IPS-11a (cell line): ENCODE data around the gene SLC4A9.
"Not testable (repeated sequence)": the region's sequence is repeated elsewhere in the genome, so short reads cannot be mapped to it uniquely, and the experiment has no call there.

Experiments used
- H3K4me3 ChIP-seq: one replicate; pipeline ENCODE4 v1.5.1; 2013; ENCODE audit warnings: low read depth, low read length, control low read depth

SLC4A9 gene

DNA sequence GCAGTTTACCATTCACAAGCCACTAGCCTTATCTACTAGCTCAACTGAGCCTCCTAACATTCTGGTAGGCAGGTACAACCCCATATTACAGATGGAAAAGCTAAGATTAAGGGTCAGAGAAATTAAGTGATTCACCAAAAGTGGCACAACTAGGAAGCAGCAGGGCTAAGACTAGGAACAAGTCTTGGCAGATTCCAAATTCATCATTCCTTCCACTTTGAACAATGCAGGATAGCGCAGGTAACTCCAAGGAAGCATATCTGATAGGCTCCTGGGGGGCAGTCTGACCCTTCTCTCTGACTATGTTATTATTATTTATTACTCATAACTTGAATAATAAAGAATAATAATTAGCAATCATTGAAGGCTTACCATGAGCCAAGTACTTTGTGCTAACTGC, 22.1 kb upstream of the SLC4A9 start:
- H3K4me3 ChIP-seq = no peak overlapping the region

DNA sequence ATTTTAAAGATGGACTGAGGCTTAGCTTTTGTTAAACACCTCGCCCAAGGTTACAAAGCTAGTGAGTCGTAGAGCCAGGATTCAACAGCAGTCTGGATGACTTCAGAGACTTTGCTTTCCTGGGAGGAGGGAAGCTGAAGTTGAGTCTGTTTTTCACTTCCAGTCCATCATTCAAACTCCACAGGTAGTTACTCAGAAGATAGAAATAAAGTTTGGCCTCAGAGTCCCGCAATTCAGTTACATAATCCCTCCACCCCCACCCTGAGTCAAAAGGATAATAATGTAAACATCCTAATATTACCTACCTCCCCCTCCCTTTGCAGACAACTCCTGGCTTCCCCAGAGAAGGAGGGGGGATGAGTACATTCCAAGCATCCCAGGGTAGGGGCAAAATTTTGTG, 21.7 kb upstream of the SLC4A9 start:
- no peak overlapping the region for H3K4me3 ChIP-seq

DNA sequence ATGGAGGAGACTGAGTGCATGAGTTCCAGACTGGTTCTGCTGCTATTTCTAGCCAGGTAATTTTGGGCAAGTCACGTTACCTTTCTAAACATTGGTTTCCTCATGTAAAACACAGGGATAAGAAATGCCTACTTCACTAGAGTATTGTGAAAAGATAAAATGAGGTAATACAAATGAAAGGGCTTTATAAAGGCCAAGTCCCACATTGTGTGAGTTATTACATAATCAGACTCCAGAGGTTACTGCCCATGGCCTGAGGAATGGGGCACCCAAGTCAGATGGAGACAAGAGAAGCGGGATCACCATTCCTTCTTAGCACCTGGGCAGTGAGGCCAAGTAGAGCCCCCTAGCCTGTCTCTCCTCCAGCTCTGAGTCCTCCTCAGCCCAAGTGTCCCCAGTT, 21.1 kb upstream of the SLC4A9 start:
- no peak overlapping the region for H3K4me3 ChIP-seq

DNA sequence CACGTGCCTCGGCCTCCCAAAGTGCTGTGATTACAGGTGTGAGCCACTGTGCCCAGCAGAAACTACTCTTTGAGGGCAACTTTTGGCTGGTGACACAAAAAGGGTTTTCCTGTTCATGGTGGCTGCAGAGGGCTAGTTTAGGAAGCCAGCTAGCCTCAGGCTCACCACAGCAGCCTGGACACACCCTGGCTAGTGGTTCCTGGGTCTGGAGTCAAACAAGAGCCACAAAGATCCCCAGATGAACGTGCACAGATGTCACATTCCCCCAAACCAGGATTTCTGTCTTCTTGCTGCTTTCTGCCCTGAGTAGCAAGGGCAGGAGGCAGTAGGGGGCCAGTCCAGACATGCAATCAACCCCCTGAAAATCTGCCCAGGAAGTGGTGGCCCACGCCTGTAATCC, 20.4 kb upstream of the SLC4A9 start:
- no peak overlapping the region for H3K4me3 ChIP-seq

DNA sequence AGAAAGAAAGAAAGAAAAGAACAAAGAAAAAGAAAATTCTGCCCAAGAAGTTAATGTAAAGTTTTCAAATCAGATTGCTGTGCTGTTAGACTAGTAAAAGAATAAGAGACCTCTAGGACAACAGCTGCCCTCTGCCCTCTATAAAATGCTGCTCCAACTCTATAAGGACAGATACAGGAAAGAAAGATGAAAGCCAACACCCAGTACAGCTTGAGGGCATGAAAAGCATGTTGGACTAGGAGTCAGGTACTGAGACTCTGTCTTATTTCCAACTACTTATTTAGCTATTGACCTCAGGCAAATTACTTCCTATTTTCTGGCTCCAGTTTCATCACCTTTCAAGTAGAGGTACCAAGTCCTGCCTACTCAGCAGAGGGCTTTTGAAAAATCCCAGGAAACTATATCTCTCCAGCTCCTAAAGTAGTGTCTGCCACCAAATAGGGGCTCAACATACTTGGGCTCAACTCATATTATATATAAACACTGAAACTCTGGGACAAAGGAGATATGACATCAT, 19.3 kb upstream of the SLC4A9 start:
- no peak overlapping the region for H3K4me3 ChIP-seq

DNA sequence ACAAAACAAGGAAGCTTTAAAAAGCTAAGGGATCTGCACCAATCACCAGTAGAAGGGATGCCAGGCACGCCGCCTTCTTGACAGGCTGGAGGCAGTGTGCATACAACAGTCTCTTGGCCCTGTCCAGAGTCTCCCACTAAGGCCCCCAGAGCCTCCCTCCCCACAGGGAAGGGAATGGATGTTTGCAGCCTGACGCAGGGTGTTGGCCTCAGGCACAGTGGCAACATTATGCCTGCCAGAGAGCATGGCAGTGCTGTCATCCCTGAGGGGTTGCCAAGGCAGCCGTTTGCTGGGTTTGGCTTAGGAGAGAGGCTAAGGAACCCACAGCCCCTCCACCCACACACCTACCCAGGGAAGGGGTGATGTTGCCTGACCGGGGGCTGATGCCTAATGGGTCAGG, 18.4 kb upstream of the SLC4A9 start:
- no peak overlapping the region for H3K4me3 ChIP-seq

DNA sequence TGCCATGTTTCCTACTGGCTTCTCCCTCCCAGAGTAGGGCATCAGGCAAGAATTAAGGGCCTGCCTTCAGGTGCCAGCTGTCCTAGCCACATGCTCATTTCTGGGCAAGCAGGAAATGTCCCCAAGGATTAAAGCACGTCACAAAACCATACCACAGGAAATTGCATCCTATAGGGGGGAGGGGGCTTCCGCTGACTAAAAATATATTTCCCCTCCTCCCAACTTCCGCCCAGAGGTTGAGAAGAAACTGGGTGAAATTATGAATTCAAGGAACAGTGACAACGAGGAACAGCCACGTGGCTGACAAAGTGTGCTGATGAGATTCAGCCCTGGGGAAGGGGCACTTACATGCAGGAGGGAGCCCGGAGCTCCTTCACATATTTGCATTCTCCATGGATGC, 17.7 kb upstream of the SLC4A9 start:
- no peak overlapping the region for H3K4me3 ChIP-seq

DNA sequence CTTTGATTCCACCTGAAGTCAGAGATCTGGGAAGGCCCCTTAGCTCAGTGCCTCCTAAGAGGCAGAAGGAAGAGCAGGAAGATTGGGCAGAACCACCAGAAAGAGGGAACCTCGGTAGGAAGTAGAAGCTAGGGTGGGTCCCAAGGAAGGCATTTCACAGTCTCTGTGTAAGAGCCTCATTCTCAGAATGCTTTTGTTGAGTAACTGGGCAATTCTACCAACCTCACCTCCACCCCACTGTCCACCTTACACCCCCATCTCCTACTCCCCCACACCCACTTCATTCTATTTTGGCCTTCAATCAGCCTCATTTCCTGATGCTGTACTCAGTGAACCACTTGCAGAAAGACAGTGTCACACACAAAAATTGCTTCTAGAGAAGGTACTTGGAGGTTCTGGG, 17.1 kb upstream of the SLC4A9 start:
- H3K4me3 ChIP-seq = no peak overlapping the region

DNA sequence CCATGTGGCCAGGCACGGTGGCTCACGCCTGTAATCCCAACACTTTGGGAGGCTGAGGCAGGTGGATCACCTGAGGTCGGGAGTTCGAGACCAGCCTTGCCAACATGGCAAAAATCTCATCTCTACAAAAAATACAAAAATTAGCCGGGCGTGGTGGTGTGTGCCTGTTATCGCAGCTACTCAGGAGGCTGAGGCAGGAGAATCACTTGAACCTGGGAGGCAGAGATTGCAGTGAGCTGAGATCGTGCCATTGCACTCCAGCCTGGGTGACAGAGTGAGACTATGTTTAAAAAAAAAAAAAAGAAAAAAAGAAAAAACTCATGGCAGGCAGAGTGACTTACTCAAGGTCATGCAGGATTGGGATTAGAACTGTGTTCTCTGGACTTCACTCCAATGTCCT, 16.1 kb upstream of the SLC4A9 start:
- not testable (repeated sequence) for H3K4me3 ChIP-seq

DNA sequence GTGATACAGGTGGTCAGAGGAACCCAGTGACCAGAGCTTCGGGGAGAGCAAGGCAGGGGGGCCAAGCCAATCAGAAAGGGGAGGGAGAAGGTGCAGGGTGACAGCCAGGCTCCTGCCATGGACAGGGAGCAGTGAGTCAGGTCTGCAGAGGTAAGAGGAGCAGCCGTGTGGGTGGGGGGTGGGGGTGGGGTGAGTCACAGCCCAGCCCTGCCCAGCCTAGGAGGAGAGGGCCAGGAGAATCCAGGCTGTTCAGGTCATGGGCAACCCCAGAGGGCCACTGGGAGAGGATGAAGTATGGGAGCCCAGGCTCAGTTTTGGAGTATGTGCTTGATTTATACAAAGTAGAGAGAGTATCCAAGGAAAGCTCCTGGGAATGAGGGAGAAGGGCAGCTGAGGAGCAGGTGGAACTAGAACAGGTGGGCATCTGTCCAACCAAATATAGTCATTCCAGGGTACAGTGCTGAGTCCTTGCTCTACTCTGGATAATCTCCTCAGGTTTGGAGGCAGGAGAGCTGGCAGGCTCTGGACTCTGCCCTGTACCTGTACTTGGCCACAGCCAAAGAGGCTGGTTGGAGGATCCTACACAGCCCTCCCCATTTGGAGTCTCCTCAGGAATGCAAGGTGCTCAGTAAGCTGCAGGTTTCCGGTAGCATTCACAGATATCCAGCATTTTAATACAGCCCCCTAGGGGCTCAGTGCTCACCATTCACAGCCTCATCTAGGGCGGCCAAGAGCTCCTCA, 15.1 kb upstream of the SLC4A9 start:
- no peak overlapping the region for H3K4me3 ChIP-seq

DNA sequence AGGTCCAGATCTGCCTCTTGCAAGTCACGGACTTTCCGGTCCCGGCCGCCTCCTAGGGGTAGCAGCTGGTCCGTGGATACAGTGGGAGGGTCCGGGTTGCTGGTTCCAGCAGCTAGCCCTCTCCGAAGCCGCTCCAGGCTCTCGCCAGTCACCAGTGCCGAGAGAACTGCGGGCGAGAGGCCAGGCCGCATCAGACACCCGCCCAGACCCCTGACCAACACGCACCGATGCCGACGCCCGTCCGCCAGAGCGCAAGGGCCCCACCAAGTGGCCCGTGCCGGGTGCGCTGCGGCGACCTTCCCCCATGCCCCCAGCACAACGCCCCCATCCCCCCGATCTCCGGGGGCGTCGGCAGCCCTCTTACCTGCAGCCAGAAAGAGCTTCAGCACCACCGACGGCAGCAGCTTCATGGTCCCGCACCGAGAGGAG, 14.1 kb upstream of the SLC4A9 start:
- peak overlapping the region; percentile 66 for H3K4me3 ChIP-seq

DNA sequence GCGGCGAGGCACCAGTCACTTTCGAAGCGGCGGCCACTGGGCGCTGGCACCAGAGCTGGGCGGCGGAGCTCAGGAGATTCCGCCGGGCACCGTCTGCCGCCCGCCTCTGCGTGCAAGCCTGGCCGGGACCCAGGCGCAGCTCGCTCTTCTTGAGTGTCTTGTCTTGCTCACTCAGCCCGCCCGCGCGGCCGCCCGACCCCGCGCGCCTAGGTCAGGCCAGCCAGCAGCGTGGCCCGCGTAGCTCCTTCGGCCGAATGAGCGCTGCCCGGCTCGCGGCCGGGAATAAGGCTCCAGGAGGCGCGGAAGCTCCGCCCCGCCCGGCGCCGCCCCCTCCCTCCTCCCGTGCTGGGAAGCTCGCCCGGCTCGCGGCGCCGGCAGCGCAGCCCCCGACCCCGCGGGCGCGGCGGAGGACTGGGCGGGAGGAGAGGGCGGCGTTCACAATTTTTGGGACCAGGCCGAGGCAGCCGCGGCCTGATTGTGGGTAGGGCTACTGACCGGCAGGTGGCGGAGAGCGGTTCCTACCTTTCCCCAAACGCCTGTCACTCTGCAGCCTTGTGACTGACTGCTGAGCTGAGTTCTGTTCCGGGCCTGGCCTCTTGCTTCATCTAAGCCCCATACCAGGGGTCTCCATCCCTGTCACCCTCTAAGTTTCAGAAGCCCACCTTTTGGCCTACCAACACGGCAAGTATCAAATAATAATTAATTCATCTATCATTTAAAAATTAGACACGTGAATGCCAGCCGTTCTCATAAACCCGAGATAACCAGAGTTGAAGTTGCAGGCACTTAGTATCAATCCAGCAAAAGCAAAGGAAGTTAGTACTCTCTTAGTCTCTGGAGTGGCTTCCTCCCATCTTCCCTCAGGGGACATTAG, 13.4 kb upstream of the SLC4A9 start, which contains the start of gene HBEGF:
HBEGF (minus strand) TSS at position 256 of the 874 bp plus-strand sequence. CDS start 275 bp downstream, outside the sequence.
- peak within 1 kb of the TSS; percentile 66 for H3K4me3 ChIP-seq

DNA sequence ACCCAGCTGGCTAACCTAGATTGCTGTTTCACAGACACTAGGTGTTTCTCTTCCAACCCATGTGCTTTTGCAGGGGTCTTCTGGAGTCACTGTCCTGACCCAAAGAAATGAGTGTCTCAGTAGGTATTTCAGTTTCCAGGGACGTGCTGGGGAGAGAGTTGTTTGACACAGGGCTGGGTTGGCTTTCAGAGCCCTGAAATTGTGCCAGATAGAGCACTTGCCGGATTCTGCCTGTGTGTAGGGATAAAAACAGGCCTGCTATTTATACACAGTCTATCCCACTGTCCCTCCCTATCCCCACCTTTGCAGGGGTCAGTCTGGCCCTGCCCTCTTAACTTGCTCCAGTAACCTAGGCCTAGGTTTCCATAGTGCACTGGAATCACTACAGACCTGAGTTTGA, 12.6 kb upstream of the SLC4A9 start:
- no peak overlapping the region for H3K4me3 ChIP-seq

DNA sequence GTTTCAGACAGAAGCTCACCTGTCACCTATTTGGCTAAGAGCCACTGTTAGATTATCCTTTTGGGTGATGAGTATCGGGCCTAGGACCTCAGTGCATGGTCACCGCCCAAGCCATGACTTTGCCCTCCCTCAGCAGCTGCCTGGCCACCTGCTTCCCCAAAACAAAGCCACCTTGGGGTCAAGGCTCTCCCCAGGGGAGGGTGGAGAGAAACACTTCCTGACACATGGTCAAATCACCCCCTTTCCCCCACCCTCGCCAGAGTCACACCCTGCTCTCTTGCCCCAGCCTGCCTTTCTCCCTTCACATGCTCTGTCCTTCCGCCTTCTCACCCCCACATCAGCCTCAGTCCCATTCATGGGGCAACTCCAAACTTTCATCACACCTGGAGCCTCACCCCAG, 11.9 kb upstream of the SLC4A9 start:
- no peak overlapping the region for H3K4me3 ChIP-seq

DNA sequence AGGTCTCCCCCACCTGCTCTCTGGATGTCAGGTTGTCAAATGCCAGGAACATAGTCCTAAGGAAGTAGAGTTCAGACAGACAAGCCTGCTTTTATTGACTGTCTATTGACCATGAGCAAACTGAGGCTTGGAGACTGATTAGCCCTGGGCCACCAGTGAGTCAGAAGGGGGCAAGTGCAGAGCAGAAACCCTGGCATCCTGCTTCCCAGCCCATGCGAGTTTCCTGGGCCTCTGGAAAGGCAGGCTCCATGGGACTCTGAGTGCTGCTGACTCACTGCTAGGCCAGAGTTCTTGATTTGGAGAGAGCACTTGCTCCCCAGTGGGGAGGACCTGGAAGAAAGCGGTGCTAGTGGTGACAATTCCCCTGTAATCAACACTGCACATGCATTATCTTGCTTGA, 10.8 kb upstream of the SLC4A9 start:
- no peak overlapping the region for H3K4me3 ChIP-seq

DNA sequence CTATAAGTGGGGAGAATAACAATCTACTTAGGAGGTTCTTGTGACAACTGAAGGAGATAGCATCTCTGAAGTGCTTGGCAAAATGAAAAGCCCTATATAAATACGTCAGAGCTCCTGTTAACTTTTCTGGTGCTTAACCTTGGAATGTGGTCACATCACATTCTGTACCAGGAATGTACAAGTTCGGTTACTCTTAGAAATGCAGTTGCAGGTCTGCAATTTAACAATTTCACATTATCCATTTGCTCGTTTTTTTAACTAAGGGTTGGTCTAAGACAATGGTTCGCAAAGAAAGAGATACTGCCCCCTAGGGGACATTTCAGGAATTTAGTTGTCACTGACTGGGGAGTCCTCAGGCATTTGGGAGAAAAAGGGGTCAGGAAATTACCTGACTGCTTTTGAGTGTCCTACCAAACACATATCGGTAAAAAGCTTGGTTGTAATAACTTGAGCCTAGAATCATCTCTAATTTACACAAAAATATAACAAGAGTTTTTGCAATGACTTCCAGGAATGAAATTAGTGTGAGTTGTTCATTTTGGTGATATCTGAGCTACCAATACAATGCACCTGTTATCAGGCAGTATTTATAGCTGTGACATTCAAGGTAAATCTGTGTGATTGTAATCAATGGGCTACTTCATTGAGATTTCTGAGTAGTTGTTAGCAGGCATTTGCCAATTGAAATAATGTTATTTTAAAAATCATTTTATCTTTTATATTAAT, 8.2 kb upstream of the SLC4A9 start:
- no peak overlapping the region for H3K4me3 ChIP-seq

DNA sequence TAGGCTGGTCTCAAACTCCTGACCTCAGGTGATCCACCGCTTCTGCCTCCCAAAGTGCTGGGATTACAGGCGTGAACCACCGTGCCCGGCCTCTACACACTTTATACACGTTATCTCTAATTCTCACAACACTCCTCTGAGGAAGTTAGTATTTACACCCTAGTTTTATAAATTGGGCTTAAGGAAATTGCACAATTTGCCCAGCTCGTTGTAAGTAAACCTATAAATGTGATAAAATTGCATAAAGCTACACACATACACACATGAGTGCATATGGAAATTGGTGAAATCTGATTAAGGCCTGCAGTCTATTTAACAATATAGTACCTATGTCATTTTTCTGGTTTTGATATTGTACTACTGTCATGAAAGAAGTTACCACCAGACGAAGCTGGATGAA, 4.4 kb upstream of the SLC4A9 start:
- H3K4me3 ChIP-seq = no peak overlapping the region

DNA sequence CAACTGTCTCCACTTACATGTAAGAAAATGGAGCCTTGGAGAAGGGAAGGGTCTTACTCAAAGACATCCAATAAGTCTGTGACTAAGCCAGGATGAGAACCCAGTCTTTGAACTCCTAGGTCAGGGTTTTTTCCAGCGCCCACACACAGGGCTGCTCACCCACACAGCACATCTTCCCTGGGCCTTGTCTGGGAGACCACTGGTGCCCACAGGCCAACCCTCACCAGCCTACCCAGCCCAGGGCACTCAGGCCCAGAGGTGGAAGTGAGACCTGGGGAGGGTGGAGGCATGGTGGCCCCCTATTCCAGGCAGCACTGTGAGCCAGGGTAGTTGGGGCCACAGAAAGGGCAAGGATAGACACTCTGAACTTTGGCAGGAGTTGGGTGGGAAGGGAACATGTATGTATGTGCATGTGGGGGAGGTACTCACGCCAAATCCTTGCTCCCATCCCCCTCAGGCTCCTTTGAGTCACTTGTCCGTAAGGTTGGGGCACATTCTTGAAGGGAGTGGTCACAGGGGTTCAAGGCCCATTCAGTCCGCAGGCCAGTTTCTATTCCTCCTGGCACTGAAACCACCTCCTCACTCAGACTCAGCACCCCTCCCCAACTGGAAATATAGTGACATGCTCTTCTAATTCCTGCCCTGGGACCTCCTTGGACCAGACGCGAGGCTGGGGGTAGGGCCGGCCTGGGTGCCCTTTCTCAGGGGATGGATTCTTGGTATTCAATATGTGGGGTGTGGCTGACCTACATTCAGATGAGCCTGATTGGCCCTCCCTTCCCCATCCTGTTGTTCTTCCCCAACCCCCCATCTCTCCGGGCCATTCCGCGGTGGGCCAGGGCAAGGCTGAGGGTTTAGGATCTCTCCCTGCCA, 2.9 kb upstream of the SLC4A9 start:
- no peak overlapping the region for H3K4me3 ChIP-seq

DNA sequence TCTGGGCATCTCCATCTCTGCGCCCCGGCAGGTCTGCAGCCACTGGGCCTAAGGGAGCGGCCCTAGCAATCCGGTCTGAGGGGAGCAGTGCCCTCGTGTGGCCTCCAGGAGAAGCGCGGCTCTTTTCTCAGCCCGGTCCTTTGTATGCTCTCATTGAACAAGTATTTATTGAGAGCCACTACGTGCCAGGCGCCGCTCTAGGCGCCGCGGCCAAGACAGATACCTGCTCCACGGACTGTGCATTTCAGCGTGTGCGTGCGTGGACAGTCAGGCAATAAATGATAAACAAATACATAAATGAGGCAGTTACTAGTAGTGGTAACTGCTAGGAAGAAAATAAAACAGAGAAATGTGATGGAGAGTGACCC, 2.3 kb upstream of the SLC4A9 start:
- no peak overlapping the region for H3K4me3 ChIP-seq

DNA sequence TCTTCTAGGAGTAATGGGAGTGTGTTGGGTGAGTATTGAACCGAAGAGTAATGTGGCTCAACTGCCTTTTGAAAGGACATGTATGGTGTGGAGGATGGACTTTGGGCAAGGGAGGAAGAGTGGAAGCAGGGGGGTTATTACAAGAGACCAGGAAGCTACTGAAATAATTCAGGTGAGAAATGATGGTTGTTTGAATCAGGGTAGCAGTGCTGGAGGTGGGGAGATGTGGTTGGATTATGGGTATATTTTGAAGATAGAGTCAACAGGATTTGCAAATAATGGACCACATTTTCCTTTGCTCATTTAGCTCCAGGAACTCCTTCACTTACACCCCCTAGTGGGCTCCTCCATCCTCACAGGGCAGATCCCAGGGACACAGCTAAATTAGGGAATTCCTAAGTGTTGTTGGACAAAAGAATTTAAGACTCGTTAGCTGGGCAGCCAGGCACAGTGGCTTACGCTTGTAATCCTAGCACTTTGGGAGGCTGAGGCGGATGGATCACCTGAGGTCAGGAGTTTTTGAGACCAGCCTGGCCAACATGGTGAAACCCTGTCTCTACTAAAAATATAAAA, 1.2 kb upstream of the SLC4A9 start:
- H3K4me3 ChIP-seq = no peak overlapping the region
